Fibroblast of skin of left biceps (primary cell): ENCODE results near the gene ZIC2.

ENCODE experiments used
- DNase-seq, 2 experiments: peaks; one replicate each; pipeline ENCODE4 v3.0.0-alpha.2; 2013; ENCODE audit warnings: low read depth in 2 of 2

ZIC2 gene

GRCh38 chr13:99985886-99986527 is 4.4 kb downstream of the ZIC2 start:
- DNase-seq: no peak

DNA sequence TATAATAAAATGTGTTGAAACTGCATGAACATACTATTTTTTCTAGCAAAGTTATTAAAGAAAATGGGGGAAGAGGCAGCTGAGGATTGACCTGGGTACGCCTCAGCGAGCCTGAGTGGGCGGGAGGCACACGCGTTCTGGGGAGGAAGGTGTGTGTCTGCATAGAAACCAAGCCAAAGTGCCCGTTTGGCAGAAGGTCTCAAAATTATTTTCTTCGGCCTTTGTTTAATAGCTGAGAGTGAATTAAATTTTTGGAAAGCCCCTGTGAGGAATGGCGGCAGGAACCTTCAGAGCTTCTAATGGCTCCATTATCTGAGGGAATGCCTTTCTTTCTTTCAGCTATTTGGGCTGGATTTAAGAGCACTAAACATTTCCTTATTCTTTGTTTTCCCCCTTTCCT is 5.2 kb downstream of the ZIC2 start:
- DNase-seq: no peak

GRCh38 chr13:99987154-99988019 is 5.8 kb downstream of the ZIC2 start:
- no peak for DNase-seq

GRCh38 chr13:99988529-99989275 is 7.1 kb downstream of the ZIC2 start:
- no peak for DNase-seq

GRCh38 chr13:99989276-99990125 is 7.9 kb downstream of the ZIC2 start:
- DNase-seq: no peak

- no peak for DNase-seq
Observed at GRCh38 chr13:99990126-99990977, 8.8 kb downstream of the ZIC2 start.

GRCh38 chr13:99991013-99991827 is 9.6 kb downstream of the ZIC2 start:
- no peak for DNase-seq

- no peak for DNase-seq
Observed at GRCh38 chr13:99991828-99992775, 10.5 kb downstream of the ZIC2 start.

DNA sequence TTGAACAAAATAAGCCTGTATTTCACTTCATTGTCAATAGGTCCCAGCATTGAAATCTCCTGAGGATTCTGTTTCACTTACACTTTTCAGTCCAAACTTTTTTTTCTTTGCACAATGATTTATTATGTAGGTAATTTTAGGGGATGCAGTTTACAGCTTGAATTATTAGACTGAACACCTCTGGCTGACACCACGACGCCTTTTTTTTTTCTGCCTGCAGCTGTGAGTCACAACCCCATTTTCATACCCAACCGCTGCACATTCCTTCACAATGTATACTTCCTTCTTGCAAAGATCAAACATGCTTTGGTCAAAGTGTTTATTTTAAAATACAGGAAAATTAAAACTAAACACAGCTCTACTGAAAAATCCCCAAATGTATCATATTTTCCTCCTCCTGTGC is 11.4 kb downstream of the ZIC2 start:
- no peak for DNase-seq

DNA sequence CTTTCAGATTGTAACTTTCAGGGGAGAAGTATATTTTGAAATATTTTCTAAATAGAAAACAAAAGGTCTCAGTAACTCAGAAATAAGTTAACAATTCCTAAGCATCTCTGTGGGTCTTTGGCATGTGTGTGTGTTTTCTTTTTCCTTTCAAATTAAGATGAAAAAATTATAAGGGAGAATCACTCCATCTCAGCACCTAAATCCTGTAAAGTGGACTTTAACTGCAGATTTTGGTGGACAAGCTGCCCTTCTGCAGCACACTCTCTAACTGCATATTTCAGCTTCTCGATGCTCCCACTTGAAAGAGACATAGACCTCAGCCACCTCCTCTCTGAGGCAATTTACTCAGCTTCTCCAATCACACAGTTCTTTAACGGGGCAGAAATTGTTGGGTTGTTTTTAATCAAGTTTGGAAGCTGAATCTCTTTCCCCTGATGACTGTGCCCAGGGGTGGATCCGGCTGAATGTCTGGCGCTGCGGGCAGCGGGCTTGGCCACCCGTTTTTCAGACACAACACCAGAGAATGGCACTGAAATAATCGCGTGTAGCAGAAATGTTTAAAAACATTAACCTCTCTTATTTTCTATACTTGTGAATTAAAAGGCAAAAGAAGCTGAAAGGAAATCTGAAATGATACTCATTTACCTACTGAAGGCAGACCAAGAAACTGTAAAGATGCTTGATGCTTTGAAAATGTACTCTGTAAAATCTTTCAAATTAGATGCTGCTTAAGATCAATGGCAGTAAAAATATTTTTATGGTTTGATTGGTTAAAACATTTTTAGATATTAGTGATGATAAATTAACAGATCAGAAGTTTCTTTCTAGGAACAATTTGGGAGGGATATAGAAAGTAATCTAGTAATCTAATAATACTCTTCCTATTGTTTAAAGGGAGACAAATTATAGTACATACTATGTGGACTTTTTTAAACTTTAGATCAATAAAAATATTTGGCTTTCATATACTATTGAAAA is 12.4 kb downstream of the ZIC2 start:
- DNase-seq: no peak

GRCh38 chr13:99994638-99995020 is 13.0 kb downstream of the ZIC2 start:
- DNase-seq: no peak

DNA sequence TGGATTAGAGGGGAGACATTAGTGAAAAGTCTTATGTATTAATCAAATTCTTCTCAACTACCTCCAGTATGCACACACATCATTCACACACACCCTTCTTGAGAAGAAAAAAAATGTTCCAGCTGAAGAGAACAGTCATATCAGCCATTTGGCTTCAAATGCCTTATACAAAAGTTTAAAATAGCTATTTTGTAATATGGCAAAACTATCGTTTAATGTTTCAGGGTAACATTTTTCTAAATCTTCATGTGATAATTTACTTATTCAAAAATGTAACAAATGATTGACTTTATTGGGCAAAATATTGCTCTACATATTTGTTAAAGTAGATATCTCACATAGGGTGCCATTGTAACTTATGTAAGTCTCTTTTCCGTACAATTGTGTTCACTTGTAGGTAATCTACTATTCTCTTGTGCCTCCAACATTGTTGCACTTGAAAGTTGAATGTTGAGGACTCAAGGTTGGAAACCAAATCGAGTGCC is 13.6 kb downstream of the ZIC2 start:
- no peak for DNase-seq

- DNase-seq: no peak
Observed at GRCh38 chr13:99995589-99996380, 14.2 kb downstream of the ZIC2 start.

DNA sequence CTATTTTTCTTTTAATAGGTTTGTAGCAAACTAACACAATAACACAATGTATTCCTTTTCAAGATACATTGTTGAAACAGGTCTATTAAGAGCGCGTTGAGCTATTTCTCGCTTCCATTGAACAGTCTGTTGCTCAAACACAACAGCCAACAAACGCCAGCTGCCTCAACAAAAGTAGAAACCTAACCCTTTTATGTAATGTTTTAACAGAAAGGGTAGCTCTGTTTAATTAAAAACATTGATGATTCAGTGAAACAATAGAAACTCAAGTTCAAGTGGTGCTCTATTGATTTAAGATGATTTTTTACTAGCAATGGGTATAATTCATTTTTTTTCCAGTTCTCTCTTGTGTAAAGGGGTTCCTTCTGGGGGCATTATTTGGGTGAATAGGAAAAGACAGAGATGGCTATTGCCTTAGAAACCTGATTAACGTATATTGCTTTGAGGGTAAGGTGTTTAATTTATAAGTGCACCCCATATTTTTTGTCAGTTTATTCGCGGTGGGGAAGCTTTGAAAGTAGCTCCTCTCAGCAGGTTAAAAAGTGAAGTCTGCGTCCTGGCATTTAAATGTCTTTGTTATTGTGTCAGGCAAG is 14.9 kb downstream of the ZIC2 start:
- DNase-seq: no peak

- DNase-seq: no peak
Observed at GRCh38 chr13:99997702-99998214, 16.2 kb downstream of the ZIC2 start.

DNA sequence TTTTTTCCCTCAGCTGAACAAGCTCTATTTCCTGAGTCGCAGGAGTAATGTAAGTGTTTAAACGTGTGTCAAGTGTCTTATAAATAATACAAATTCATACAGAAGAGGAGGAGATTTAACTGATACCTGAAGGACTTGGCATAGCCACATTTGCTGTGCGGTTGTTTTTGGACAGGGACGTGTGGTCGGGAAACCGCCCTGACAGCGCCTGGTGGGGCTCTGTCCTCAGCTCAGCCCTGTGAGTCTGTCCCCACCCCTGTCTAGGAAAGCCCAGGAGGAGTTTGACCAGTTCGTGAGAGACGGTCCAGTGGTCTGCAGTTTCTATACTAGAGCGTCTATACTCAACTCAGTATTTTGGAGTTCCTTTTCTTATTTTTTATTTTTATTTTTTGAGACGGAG is 16.7 kb downstream of the ZIC2 start:
- no peak for DNase-seq
